GM19455 (cell line): Measurements from ENCODE around the gene CCDC6.
"Not testable (repeated sequence)": the region's sequence is repeated elsewhere in the genome, so short reads cannot be mapped to it uniquely, and the experiment has no call there.

Source experiments
- ATAC-seq: cut with Tn5 transposase; IDR thresholded peaks from one replicate; pipeline ENCODE4 v1.9.1; 2021; ENCODE audit not compliant: unreplicated experiment

The CCDC6 gene

DNA sequence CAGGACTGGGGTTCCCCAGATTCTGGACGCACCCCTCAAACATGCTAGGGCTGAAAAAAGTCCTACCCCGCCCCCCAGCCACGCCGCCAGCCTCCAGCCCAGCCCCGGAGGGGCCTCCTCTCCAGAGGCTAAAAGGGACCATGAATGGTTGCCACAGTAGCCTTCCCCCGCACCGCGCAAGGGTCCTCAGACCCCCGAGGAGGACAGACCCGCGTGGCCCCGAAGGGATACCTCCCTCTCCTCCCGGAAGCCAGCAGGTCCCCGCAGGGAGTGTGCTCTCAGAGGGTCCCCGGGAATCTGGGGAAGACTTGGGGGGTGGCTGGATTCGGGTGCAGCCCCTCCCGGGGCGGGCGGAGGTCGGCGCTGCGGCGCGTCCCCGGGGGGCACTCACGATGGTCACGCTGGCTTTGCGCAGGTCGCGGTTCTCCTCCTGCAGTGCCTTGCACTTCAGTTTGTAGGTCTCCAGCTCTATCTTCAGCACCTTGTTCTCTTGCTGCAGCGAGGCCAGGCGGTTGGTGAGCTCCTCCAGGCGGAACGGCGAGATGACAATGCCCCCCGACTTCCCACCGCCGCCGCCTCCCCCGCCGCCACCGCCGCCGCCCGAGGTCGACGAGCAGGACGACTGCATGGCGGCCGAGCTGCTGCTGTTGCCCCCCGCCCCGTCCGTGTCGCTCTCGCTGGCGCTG is 482 bp downstream of the CCDC6 start:
- no peak for ATAC-seq

DNA sequence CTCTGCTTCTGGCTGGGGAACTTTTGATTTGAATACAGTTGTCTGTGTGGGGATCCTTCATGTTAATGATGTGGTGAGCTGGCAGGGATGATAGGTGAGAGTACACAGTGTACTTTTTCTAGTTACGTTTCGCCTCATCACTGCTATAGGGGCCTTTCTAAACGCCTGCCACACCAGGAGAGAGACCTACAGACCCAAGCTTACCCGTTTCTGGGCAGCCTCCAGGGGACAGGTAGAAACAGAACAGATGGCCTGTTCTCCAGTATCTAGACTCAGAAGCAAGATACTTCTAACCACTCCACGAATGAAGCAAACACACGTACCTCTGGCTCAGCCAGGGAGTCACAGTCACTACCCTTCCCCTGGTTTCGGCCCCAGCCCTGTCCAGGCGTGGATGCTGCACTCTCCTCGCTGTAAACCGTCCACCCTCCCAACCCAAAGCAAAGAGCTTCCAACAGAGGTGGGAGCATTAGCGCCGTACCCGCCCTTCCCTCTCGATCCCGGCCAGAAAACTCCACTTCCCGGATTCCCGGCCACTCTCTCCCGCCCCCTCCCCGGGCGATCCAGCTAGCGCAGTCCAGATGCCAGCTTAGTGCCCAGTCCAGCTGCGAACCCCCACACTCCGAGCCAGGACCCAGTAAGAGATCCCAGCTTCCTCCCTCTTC is 1.2 kb downstream of the CCDC6 start:
- ATAC-seq = peak; percentile 40

GRCh38 chr10:59904426-59905065 is 1.8 kb downstream of the CCDC6 start:
- no peak for ATAC-seq

GRCh38 chr10:59903871-59904270 is 2.5 kb downstream of the CCDC6 start:
- no peak for ATAC-seq

DNA sequence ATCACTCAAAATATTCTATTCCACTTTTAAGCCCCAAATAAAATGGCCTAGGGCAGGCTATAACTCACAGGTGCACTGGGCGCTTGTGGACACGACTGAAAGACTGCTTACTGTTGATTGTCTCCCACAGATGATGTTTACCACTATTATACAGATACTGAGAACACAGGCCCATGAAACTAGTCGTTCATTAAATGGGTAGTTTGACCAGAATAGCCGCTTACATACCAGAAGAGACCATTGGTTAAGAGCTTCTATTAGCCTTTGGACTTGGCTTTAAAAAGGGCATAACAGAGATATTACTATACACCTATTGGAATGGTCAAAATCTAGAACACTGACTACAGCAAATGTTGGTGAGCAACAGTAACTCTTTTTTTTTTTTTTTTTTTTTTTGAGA is 4.3 kb downstream of the CCDC6 start:
- no peak for ATAC-seq

DNA sequence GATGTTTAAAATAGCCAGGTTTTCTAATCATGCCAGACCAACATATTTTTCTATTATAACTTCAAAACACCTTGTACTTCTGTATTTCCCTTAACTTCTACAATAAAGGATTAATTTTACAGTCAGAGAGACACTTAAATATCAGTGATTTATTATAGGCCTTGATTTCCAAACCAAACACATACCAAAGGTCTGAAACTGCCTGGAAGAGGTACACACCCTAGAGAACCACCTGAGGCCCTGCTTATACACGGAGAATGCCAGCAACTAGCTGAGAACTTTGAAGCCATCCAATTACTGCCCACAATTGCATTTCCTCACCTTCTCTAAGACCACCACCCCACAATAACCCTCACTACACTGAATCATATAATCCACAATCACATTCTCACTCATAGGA is 4.9 kb downstream of the CCDC6 start:
- no peak for ATAC-seq

DNA sequence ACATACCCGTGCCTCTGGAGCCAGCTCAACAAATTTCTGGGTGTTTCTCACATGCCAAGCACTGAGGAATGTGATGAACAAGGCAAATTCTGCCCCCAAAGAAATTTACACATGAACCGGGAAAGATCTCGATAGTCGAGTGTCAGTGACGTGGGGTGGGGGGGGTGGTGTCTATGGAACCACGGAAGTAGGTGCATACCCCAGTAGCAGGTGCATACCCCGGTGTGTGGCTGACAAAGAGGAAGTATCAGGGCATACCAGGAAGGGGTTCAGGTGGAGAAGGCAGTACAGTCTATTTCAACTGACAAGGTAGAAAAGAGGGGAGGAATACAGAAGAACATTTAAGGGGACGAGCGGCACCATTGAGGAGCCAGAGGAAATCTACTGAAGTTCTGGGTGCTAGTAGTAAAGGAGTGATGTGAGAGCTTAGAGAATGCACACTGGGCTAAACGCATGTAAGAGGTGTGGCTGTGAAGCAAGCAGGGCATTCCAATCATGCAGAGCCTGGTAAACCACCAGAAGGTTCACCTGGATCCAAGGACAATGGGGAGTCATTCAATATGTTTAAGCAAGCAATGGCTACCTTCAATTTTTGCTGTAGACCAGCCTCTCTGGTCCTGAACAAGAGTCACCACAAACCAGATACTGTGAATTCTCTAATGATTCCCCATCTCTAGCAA is 6.2 kb downstream of the CCDC6 start:
- ATAC-seq = no peak

DNA sequence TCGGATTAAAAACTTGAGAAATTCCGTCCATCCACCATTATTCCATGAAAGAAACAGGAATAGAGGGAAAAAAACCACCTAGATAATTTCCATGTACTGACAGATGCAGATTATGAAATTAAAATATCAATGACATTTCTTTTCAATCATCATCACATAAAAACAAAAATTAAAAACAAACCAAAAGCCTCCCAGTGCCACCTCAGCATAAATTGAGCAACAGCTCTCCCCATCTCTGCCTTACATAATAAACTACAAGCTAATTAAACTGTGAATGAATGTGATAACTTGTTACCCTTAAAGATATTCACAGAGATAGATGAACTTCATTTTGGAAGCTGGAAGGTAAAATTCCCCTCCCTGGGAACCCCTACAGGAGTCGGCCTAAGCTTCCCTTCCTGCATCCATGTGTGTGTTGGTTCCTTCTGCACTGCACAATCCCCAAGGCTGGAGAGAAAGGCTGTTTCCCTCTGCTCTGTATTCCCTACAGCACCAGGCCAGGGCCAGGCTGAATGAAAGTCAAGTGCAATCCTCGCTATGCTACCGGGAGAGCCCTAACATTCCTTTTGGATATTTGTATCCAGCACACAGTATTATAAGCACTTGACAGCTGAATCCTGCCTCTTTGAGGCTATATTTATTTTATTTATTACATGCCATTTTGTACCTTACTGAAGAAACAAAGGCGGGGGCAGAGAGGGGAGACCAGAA is 8.1 kb downstream of the CCDC6 start:
- ATAC-seq = no peak

GRCh38 chr10:59896191-59896590 is 10.2 kb downstream of the CCDC6 start:
- ATAC-seq = no peak

DNA sequence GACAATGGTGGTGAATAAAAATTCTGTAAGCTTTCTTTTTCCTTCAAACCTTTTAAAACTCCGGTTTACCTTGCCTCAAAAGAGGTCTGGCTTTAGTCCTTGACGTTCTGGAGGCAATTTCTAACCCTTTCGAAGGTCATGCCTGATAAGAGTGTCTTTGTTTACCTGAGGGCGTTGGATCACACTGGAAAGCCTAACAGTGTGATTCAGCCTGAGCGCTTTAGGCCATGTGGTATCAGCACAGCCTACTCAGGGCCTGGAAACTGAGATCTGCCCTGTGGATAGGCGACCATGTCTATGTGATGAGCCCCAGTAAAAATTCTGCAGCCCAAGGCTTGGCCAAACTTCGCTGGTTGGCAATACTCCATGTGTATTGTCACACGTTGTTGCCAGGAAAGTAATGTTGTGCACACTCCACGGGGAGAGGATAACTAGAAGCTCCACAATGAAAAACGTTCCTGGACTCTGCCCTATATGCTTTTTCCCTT is 10.7 kb downstream of the CCDC6 start:
- no peak for ATAC-seq

- no peak for ATAC-seq
Measured at GRCh38 chr10:59894114-59894513, 12.2 kb downstream of the CCDC6 start.

- ATAC-seq = no peak
Measured at GRCh38 chr10:59892697-59893096, 13.7 kb downstream of the CCDC6 start.

DNA sequence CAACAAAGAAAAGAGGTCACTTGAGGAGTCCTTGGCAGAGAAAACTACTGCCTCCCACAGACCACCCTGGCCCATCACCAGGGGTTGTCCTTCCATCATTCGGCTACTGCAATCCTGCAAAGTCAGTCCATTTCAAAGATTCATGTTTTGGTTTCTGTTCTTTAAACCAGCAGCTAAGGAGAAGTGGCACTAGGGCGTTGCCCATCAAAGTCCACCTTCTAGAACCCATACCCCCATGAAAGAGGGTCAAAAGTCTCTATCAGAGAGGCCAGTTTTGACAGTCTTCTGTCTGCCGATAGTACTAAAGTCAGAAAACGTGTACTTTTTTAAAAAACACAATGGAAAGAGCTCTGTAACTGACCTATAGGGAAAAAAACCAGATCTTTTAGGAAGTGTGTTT is 14.4 kb downstream of the CCDC6 start:
- ATAC-seq = no peak

DNA sequence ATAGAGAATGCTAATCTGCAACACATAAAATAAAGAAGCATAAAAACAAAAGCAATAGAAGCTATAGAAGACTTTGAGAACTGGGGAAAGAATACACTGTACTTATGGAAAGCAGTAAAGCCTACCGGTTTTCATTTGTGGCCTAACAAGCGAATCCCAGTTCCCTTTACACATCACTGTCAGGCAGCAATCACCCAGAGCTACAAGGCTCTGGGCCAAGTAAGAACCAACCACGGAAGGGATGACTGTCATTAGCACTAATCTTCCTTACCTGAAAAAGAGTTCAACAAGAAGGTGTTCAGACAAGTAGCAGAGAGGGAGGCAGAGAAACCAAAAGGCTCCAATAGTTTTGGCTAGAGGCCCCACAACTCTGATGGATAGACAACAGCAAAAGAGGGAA is 15.0 kb downstream of the CCDC6 start:
- no peak for ATAC-seq

DNA sequence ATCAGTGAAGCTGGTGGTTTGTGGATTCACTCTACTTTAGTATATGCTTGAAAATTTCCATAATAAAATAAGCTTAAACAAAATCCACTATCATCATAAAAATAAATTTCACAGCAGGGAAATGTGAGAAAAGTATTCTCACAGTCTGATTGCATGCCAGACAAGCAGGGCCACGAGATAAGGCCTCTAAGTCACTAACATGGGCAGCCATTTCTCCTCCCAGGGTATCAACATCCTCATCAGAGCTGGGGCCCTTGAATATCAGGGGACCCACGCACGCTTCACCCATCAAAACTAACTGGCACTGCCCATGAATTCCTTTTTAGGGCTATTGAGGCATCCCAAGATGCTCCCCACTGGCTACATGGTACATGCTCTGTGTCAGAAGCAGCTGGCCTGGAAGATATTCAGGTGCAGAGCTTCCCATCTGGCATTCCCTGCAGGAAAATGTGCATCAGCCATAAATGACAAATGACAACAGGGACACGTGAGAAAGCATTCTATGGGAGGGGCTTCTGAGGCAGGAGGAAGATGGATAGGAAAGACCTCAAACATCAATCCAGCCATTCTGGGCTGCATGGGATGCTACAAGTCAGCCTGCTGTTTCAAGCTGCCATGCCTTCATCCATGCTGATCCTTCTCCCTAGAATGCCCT is 17.4 kb downstream of the CCDC6 start:
- ATAC-seq = no peak

- no peak for ATAC-seq
Measured at GRCh38 chr10:59887972-59888640, 18.2 kb downstream of the CCDC6 start.

GRCh38 chr10:59887006-59887405 is 19.4 kb downstream of the CCDC6 start:
- no peak for ATAC-seq

- peak; percentile 93 for ATAC-seq
Measured at GRCh38 chr10:59885430-59886134, 20.8 kb downstream of the CCDC6 start.

DNA sequence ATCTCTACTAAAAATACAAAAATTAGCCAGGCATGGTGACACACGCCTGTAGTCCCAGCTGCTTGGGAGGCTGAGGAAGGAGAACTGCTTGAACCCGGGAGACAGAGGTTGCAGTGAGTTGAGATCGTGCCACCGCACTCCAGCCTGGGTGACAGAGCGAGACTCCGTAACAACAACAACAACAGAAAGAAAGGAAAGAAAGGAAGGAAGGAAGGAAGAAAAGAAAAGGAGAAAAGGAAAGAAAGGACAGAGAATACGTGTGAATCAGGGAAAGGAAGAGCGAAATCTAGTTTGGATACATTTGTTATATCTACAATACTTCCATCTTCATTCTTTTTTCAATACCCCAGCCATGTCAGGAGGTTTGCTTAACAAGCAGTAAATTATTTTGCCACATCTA is 21.5 kb downstream of the CCDC6 start:
- not testable (repeated sequence) for ATAC-seq
